Calu3 (cell line): ENCODE results near the gene A2ML1. TPM values are rescaled to one million over a fixed set of nuclear protein-coding genes. Genes with fewer than 3 reads are reported as not detected.

Experiments used
- BruUV-seq: library from RNA; stranded (reverse); fragments of 400-500 nt; replicated peaks from 2 replicates; lab custom pipeline; 2021; lab: Mats Ljungman, UMichigan
- CTCF ChIA-PET: fragments of 300-600 bp; sonication (Branson Sonifier 250); formaldehyde crosslinking; loops from one replicate; lab custom pipeline; 2022; ENCODE audit warnings: antibody characterized with exemption; lab: Charles Lee
- DNase-seq: peaks from one replicate; pipeline ENCODE4 v3.0.0; 2022
- H3K27ac Mint-ChIP-seq: one replicate; pipeline ENCODE4 v1.8.0; 2022; ENCODE audit warnings: mixed read lengths; ENCODE audit not compliant: unreplicated experiment
- H3K27me3 Mint-ChIP-seq: one replicate; pipeline ENCODE4 v1.8.0; 2022; ENCODE audit warnings: mixed read lengths; ENCODE audit not compliant: unreplicated experiment
- H3K36me3 Mint-ChIP-seq: one replicate; pipeline ENCODE4 v1.8.0; 2022; ENCODE audit warnings: mild to moderate bottlenecking, moderate library complexity, mixed read lengths; ENCODE audit not compliant: insufficient read depth, unreplicated experiment
- H3K4me1 Mint-ChIP-seq: one replicate; pipeline ENCODE4 v1.8.0; 2022; ENCODE audit warnings: mild to moderate bottlenecking, low read depth, mixed read lengths; ENCODE audit not compliant: unreplicated experiment
- H3K4me3 Mint-ChIP-seq: one replicate; pipeline ENCODE4 v1.8.0; 2022; ENCODE audit warnings: mild to moderate bottlenecking, low read depth, moderate library complexity, mixed read lengths; ENCODE audit not compliant: unreplicated experiment
- H3K9me3 Mint-ChIP-seq: one replicate; pipeline ENCODE4 v1.8.0; 2022; ENCODE audit warnings: low read depth, mixed read lengths; ENCODE audit not compliant: unreplicated experiment
- CTCF ChIP-seq: fragments of 200-600 bp; IDR thresholded peaks from one replicate; pipeline ENCODE4 v1.8.0; 2022; ENCODE audit warnings: antibody characterized with exemption; ENCODE audit not compliant: unreplicated experiment
- intact Hi-C: fragments of 100-400 bp; cut with micrococcal nuclease; formaldehyde crosslinking; loops from one replicate; pipeline ENCODE4 v1.10.0; 2022; ENCODE audit not compliant: unreplicated experiment
- total RNA-seq: library from RNA; stranded (reverse); gene quantifications from 2 replicates; pipeline ENCODE4 v1.2.3, GENCODE V29; 2022

Gene A2ML1
- total RNA-seq, 1 experiment from 2014 or later, result 0.42 TPM

DNA sequence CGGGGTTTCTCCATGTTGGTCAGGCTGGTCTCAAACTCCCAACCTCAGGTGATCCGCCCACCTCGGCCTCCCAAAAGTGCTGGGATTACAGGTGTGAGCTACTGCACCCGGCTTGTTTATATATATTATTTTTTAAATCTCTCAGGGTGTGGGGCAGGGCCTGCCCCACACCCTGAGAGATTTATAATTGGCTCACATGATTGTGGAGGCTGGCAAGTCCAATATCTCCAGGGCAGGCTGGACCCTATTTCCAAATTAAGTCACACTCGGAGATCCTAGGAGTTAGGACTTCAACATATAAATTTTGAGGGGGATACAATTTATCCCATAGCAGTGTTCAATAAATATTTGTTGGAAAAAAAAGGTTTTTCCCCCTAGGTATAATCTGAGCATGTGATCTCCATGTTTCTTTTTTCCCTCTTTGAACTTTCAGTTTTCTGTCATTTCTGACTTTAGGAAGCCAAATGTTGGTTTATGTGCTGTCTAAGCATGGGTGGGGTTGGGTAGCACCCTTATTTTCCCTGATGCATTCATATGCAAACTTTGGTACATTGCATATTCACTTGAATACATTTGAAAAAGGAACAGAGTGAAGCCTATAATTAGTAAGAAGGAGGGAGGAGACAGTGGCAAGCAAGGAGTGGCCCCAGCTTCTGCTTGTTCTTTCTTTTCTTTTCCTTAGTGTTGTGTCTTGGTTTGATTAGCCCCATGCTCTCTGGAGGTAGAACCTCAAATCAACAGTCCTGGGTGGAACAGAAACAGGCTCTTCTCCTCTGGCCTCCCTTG, 8.7 kb upstream of the A2ML1 start:
- H3K27ac Mint-ChIP-seq, result no peak overlapping the region
- CTCF ChIA-PET, result no interaction called here
- H3K9me3 Mint-ChIP-seq, result no peaks in the 10 kb centered on the region
- no peak overlapping the region for H3K4me3 Mint-ChIP-seq
- no TSS peak for BruUV-seq
- no peaks in the 10 kb centered on the region for H3K36me3 Mint-ChIP-seq
- no peaks in the 10 kb centered on the region for H3K4me1 Mint-ChIP-seq
- intact Hi-C loops, result no loop called here
- no peak for TF ChIP-seq CTCF
- DNase-seq, result no peak
- H3K27me3 Mint-ChIP-seq, result no peaks in the 10 kb centered on the region

GRCh38 chr12:8816448-8817050, 5.9 kb upstream of the A2ML1 start:
- no peak for DNase-seq
- no TSS peak for BruUV-seq
- intact Hi-C loops, result no loop called here
- CTCF ChIA-PET, result no interaction called here
- Mint-ChIP-seq H3K9me3 (no peaks in the 10 kb centered on the region), H3K27ac (no peak overlapping the region), H3K4me1 (peaks cover 8% of the 10 kb centered on the region), H3K36me3 (no peaks in the 10 kb centered on the region), H3K4me3 (no peak overlapping the region), H3K27me3 (no peaks in the 10 kb centered on the region)
- TF ChIP-seq CTCF, result no peak

DNA sequence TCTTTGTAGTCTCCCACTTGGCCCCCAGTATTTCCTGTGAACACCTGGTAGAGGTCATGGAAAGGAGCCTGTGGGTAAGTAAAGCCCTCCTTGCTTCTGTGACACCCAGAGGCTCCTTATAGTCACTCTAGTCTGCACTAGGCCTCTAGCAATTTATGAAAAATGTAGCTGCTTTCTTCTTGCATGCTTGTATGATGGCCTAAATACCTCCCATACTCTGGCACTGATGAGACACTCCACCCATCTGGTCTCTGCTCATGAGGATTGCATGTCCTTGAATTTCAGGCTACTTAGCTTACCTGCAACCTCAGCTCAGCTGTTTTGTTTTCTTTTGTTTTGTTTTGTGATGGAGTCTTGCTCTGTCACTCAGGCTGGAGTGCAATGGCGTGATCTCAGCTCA, 4.6 kb upstream of the A2ML1 start:
- H3K9me3 Mint-ChIP-seq, result no peaks in the 10 kb centered on the region
- no TSS peak for BruUV-seq

GRCh38 chr12:8818526-8818925, 3.9 kb upstream of the A2ML1 start:
- Mint-ChIP-seq H3K27ac (no peak overlapping the region), H3K27me3 (no peaks in the 10 kb centered on the region), H3K36me3 (no peaks in the 10 kb centered on the region), H3K4me3 (no peak overlapping the region), H3K9me3 (no peaks in the 10 kb centered on the region), H3K4me1 (peaks cover 8% of the 10 kb centered on the region)
- intact Hi-C loops, result no loop called here
- no peak for DNase-seq
- CTCF ChIA-PET, result interaction anchor here (0.7 kb wide), 1 partner anchor 42 kb away, joined by 3 read pairs; no protein-coding TSS in a partner anchor
- no TSS peak for BruUV-seq
- TF ChIP-seq CTCF, result no peak

More for the DNA sequence above, 4.6 kb upstream of the A2ML1 start:
- H3K27me3 Mint-ChIP-seq, result no peaks in the 10 kb centered on the region
- no peaks in the 10 kb centered on the region for H3K36me3 Mint-ChIP-seq
- no peak overlapping the region for H3K4me3 Mint-ChIP-seq
- CTCF ChIA-PET, result interaction anchor here (0.7 kb wide), 1 partner anchor 43 kb away, joined by 3 read pairs; no protein-coding TSS in a partner anchor
- DNase-seq, result no peak
- peaks cover 8% of the 10 kb centered on the region for H3K4me1 Mint-ChIP-seq
- intact Hi-C loops, result no loop called here
- H3K27ac Mint-ChIP-seq, result no peak overlapping the region
- TF ChIP-seq CTCF, result no peak
